ENCODE results near the gene PRDX6.

- TF ChIP-seq CTCF (IDR thresholded peaks at IDR 0.05) (no peak), POLR2AphosphoS5 (IDR thresholded peaks at IDR 0.05) (no peak)
Measured at GRCh38 chr1:173499729-173500128, 22.6 kb downstream of the PRDX6 start.
